Measurements from ENCODE around the gene GPBP1. TPM values are rescaled to one million over a fixed set of nuclear protein-coding genes. Genes with fewer than 3 reads are reported as not detected.
"Not testable (repeated sequence)": the region's sequence is repeated elsewhere in the genome, so short reads cannot be mapped to it uniquely, and the experiment has no call there.

The GPBP1 gene
- 66.9 and 83.7 TPM in 2 replicates for total RNA-seq
- polyA plus RNA-seq (2012), result 23.9 TPM

GRCh38 chr5:57173319-57174127 lies at the start of gene GPBP1:
Gene GPBP1, plus strand, starts transcription at chr5:57174059. Its CDS starts 40,072 bp downstream, at chr5:57214131.
- peak; percentile 100 for DNase-seq (ENCODE audit: low read depth)

GRCh38 chr5:57128325-57128724 lies 45.5 kb upstream of the GPBP1 start:
- no peak for DNase-seq (ENCODE audit: low read depth)

- DNase-seq (ENCODE audit: low read depth), result no peak
Observed at GRCh38 chr5:57133574-57133973, 40.3 kb upstream of the GPBP1 start.

GRCh38 chr5:57137401-57137800 lies 36.5 kb upstream of the GPBP1 start:
- no peak for DNase-seq (ENCODE audit: low read depth)

- DNase-seq (ENCODE audit: low read depth), result no peak
Observed at GRCh38 chr5:57152316-57152715, 21.5 kb upstream of the GPBP1 start.

GRCh38 chr5:57155033-57155432 lies 18.8 kb upstream of the GPBP1 start:
- DNase-seq (ENCODE audit: low read depth), result no peak

- DNase-seq (ENCODE audit: low read depth), result no peak
Observed at GRCh38 chr5:57157131-57157530, 16.7 kb upstream of the GPBP1 start.

- DNase-seq (ENCODE audit: low read depth), result no peak
Observed at GRCh38 chr5:57157666-57158065, 16.2 kb upstream of the GPBP1 start.

- DNase-seq (ENCODE audit: low read depth), result no peak
Observed at GRCh38 chr5:57163553-57164006, 10.3 kb upstream of the GPBP1 start.

- DNase-seq (ENCODE audit: low read depth), result no peak
Observed at GRCh38 chr5:57164124-57164523, 9.7 kb upstream of the GPBP1 start.

GRCh38 chr5:57165171-57165570 lies 8.7 kb upstream of the GPBP1 start:
- DNase-seq (ENCODE audit: low read depth), result not testable (repeated sequence)

- DNase-seq (ENCODE audit: low read depth), result no peak
Observed at GRCh38 chr5:57166276-57166675, 7.6 kb upstream of the GPBP1 start.

GRCh38 chr5:57167201-57167600 lies 6.7 kb upstream of the GPBP1 start:
- DNase-seq (ENCODE audit: low read depth), result no peak

- not testable (repeated sequence) for DNase-seq (ENCODE audit: low read depth)
Observed at GRCh38 chr5:57170116-57170515, 3.7 kb upstream of the GPBP1 start.

- DNase-seq (ENCODE audit: low read depth), result no peak
Observed at GRCh38 chr5:57171816-57172465, 1.9 kb upstream of the GPBP1 start.

- DNase-seq (ENCODE audit: low read depth), result no peak
Observed at GRCh38 chr5:57172466-57173318, 1.2 kb upstream of the GPBP1 start.

GRCh38 chr5:57174128-57174889 lies 450 bp downstream of the GPBP1 start:
- peak; percentile 35 for DNase-seq (ENCODE audit: low read depth)

- DNase-seq (ENCODE audit: low read depth), result no peak
Observed at GRCh38 chr5:57174890-57175510, 1.1 kb downstream of the GPBP1 start.

GRCh38 chr5:57175551-57176309 lies 1.9 kb downstream of the GPBP1 start:
- DNase-seq (ENCODE audit: low read depth), result no peak
